ENCODE data around the gene SMAD3.

SMAD3 gene

DNA sequence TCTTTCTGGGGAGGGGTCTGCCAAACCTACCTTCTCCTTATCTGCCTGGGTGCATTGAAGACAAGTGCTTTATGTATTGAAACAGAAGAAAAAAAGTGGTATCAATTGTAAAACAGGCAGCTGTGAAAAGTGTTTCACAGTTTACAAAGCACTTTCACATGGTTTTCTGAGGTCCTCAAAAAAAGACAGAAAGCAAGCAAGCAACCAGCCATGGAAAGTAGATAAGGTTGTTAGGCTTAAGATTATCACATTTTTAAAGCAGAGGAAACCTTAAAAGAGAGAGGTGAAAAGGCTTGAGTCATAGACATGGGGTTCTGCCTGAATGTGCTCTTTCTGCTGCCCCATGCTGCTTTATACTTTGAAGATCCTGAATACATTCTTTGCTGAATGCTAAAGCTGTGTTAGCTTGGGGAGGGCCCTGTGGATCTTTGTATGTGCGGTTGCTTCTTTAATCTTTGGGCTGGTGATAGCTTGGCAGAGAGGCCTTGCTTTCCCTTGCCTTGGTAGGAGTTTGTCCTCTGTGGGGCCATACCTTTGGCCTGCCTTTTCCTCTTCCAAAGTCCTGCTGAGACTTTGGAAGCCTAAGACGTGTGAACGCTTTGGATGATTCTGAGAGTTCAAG lies 2.6 kb downstream of the SMAD3 start:
- no peaks in the 10 kb centered on the region for H3K36me3 ChIP-seq
- no peak overlapping the region for H3K27ac ChIP-seq
- TF ChIP-seq, protein P1, sequence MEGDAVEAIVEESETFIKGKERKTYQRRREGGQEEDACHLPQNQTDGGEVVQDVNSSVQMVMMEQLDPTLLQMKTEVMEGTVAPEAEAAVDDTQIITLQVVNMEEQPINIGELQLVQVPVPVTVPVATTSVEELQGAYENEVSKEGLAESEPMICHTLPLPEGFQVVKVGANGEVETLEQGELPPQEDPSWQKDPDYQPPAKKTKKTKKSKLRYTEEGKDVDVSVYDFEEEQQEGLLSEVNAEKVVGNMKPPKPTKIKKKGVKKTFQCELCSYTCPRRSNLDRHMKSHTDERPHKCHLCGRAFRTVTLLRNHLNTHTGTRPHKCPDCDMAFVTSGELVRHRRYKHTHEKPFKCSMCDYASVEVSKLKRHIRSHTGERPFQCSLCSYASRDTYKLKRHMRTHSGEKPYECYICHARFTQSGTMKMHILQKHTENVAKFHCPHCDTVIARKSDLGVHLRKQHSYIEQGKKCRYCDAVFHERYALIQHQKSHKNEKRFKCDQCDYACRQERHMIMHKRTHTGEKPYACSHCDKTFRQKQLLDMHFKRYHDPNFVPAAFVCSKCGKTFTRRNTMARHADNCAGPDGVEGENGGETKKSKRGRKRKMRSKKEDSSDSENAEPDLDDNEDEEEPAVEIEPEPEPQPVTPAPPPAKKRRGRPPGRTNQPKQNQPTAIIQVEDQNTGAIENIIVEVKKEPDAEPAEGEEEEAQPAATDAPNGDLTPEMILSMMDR (IDR thresholded peaks at IDR 0.05; ENCODE audit: low read depth, low read length): no peak
- H3K4me3 ChIP-seq (ENCODE audit: low read depth, low read length): peak overlapping the region; percentile 52
- DNase-seq: no peak
- no peaks in the 10 kb centered on the region for H3K9me3 ChIP-seq (ENCODE audit: severe bottlenecking)
- H3K27me3 ChIP-seq (ENCODE audit: insufficient read depth, low read depth, severe bottlenecking): no peaks in the 10 kb centered on the region

DNA sequence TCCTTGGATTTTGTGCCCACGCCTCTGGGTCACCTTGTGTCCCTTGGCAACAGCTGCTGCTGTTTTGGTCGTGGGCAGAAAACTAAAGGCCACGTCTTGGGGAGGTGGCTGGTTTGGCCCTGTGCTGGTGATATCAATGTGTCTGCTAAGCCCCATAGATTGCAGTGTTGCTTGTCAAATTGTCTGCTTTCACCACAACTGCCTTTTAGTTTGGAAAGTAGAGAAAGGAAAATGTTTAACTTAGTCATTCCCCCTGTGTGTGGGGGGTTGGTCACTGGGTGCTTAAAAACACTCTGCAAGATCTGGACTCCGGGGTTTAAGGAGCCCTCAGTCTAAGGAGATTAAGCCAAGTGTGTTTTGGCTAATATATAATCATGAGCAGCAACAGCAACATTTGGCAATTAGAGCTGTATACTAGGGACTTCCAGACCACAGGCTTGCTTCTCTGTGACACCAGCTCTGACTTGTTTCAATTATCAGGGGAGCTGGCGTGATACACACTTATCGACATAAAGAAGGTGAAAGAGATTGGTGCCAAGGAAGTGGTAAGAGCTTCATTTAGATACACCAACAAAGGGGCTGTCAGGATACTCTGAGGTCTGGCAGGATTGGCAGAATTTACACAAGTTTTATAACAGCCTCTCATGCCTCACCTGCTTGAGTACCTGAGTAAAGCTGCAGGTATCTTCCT lies 3.5 kb downstream of the SMAD3 start:
- peak; percentile 20 for DNase-seq
- H3K27me3 ChIP-seq (ENCODE audit: insufficient read depth, low read depth, severe bottlenecking): no peaks in the 10 kb centered on the region
- no peaks in the 10 kb centered on the region for H3K36me3 ChIP-seq
- H3K4me3 ChIP-seq (ENCODE audit: low read depth, low read length): no peak overlapping the region
- H3K27ac ChIP-seq: no peak overlapping the region
- TF ChIP-seq, protein P1 (IDR thresholded peaks at IDR 0.05; ENCODE audit: low read depth, low read length): no peak
- H3K9me3 ChIP-seq (ENCODE audit: severe bottlenecking): no peaks in the 10 kb centered on the region

DNA sequence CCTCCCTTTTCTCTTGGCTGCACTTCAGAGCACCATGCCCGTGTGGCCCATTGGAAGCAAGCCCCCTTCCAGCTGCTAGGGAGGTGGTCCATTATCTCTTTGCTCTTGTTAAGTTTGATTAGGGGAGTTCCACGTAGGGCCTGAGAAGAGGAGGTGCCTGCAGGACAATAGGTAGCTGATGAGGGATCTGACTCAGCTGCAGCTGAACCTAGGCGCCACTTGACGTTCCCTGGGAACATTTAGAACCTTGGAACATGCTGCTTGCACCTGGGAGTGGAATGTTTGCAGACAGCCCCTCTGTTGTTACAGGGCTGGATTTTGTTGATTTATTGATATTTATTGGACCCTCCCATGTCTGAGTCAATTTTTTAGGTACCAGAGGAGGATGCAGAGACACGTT lies 4.7 kb downstream of the SMAD3 start:
- Histone ChIP-seq H3K27ac (no peak overlapping the region), H3K4me3 (ENCODE audit: low read depth, low read length) (no peak overlapping the region), H3K36me3 (no peaks in the 10 kb centered on the region), H3K9me3 (ENCODE audit: severe bottlenecking) (no peaks in the 10 kb centered on the region), H3K27me3 (ENCODE audit: insufficient read depth, low read depth, severe bottlenecking) (no peaks in the 10 kb centered on the region)
- no peak for DNase-seq
- TF ChIP-seq, protein P1 (IDR thresholded peaks at IDR 0.05; ENCODE audit: low read depth, low read length): no peak

DNA sequence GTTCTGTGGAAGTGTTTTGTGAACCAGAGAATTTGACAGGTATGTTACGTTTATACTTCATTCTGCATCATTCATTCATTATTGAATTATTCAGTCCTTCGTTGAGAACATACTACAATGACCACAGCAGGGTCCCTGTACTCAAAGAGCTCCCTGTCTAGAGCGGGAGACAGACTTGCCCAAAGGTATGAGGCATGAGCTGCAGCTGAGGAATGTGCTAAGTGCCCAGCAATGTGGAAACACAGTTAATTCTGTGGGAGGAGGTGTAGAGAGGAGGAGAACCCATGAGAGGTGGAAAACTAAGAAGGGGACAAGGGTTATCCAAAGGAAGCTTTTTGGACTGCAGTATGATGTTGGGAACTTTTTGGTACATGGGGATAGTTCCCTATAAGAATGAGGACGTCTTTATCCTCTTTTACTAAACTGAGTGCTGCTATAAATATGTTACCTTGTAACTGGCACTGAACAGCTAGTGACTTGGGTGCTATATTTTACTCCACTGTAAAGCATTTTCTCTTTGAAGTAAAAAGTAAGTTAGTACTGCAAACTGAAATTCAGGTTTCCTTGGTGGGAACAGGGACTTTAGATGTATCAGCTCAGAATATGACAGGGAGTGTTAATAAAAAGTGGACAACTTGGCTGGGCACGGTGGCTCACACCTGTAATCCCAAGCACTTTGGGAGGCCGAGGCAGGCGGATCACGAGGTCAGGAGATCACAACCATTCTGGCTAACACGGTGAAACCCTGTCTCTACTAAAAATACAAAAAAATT lies 5.7 kb downstream of the SMAD3 start:
- Histone ChIP-seq H3K4me3 (ENCODE audit: low read depth, low read length) (no peak overlapping the region), H3K36me3 (no peaks in the 10 kb centered on the region), H3K9me3 (ENCODE audit: severe bottlenecking) (no peaks in the 10 kb centered on the region), H3K27ac (no peak overlapping the region), H3K27me3 (ENCODE audit: insufficient read depth, low read depth, severe bottlenecking) (no peaks in the 10 kb centered on the region)
- DNase-seq: no peak
- TF ChIP-seq, protein P1 (IDR thresholded peaks at IDR 0.05; ENCODE audit: low read depth, low read length): no peak

DNA sequence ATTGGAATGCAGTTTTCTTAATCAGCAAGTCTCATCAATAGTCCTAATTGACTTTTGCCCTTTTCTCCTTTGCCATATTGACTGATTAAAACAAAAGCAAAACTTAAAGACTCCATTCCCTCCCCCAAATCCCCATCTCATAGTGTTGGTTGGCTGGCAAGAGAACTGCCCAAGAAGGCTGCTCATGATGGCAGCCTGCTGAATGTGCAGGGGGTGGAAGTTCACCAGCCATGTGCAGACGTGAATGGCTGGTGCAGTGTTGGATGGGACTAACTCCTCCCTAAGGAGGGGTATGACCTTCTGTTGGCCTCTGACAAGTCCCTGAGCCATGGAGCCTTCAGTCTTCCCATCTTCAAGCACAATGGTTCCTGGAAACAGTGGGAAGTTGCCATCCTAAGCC lies 7.0 kb downstream of the SMAD3 start:
- no peaks in the 10 kb centered on the region for H3K36me3 ChIP-seq
- no peak overlapping the region for H3K27ac ChIP-seq
- TF ChIP-seq, protein P1 (IDR thresholded peaks at IDR 0.05; ENCODE audit: low read depth, low read length): no peak
- H3K9me3 ChIP-seq (ENCODE audit: severe bottlenecking): no peaks in the 10 kb centered on the region
- H3K4me3 ChIP-seq (ENCODE audit: low read depth, low read length): no peak overlapping the region
- H3K27me3 ChIP-seq (ENCODE audit: insufficient read depth, low read depth, severe bottlenecking): no peaks in the 10 kb centered on the region
- DNase-seq: no peak
